A549 (cell line): Measurements from ENCODE around the gene GRIA1. TPM values are rescaled to one million over a fixed set of nuclear protein-coding genes. Genes with fewer than 3 reads are reported as not detected.

Experiments
- ATAC-seq, 2 experiments: fragments of 200-7000 bp in 1 of 2; fragments of >200 bp in 1 of 2; cut with Nextera tagmentation in 1 of 2; cut with Tn5 transposase in 1 of 2; 3 replicates each; pipeline versions ENCODE4 v1.8.0 to v1.9.1; 2018 to 2020; ENCODE audit warnings: mild to moderate bottlenecking in 1 of 2, moderate library complexity in 1 of 2
- CTCF ChIA-PET: fragments of 300-600 bp; sonication (Branson Sonifier 250); formaldehyde crosslinking; extraction: SDS; loops from one replicate; lab custom pipeline; 2021; ENCODE audit warnings: antibody characterized with exemption, inconsistent platforms; lab: Yijun Ruan, JAX
- POLR2A ChIA-PET: fragments of 350-600 bp; formaldehyde crosslinking; extraction: SDS; loops from one replicate; lab custom pipeline; 2021; ENCODE audit warnings: antibody characterized with exemption, inconsistent platforms; lab: Yijun Ruan, JAX
- DNase-seq, 2 experiments: peaks; one replicate each; pipeline versions ENCODE4 v3.0.0 to v3.0.0-alpha.2; 2011 to 2016; ENCODE audit warnings: low read depth in 1 of 2, low spot score in 1 of 2
- FAIRE-seq: peaks from 2 replicates; lab custom pipeline; 2011; peaks lifted over from hg19 to GRCh38; lab: Jason Lieb, UNC
- H3K27ac ChIP-seq, 2 experiments: fragments of >200 bp; sonication (Bioruptor Twin); formaldehyde crosslinking; 3 replicates each; pipeline ENCODE4 v1.5.1; 2016 to 2017
- H3K4me1 ChIP-seq: fragments of >200 bp; sonication (Bioruptor Twin); formaldehyde crosslinking; 3 replicates; pipeline ENCODE4 v1.6.1; 2016
- H3K4me2 ChIP-seq: fragments of >200 bp; sonication (Bioruptor Twin); formaldehyde crosslinking; 3 replicates; pipeline ENCODE4 v1.6.1; 2016
- H3K4me3 ChIP-seq: fragments of >200 bp; sonication (Bioruptor Twin); formaldehyde crosslinking; 3 replicates; pipeline ENCODE4 v1.5.1; 2016
- H3K9me3 ChIP-seq: fragments of >200 bp; sonication (Bioruptor Twin); formaldehyde crosslinking; 3 replicates; pipeline ENCODE4 v1.6.1; 2016
- ATOH8 ChIP-seq: fragments of 250-450 bp; sonication (Bioruptor Pico); IDR thresholded peaks from 2 replicates; pipeline ENCODE4 v1.5.0; 2020; ENCODE audit warnings: low read depth, mild to moderate bottlenecking, moderate library complexity
- BHLHE40 ChIP-seq: IDR thresholded peaks from 2 replicates; pipeline ENCODE4 v1.6.1; 2012; ENCODE audit warnings: low read depth, low read length, inconsistent platforms
- CHD2 ChIP-seq: fragments of 150-350 bp; IDR thresholded peaks from 2 replicates; pipeline ENCODE4 v1.6.1; 2014; ENCODE audit warnings: low read length; ENCODE audit not compliant: partially characterized antibody
- CHD4 ChIP-seq: fragments of 200-600 bp; sonication (generic); IDR thresholded peaks from 2 replicates; pipeline ENCODE4 v1.6.1; 2016; ENCODE audit warnings: antibody characterized with exemption, mild to moderate bottlenecking, borderline replicate concordance
- CTCF ChIP-seq: fragments of >200 bp; sonication (Bioruptor Twin); formaldehyde crosslinking; IDR thresholded peaks from 3 replicates; pipeline ENCODE4 v1.5.1; 2016
- EHMT2 ChIP-seq: fragments of 200-600 bp; sonication (generic); IDR thresholded peaks from 2 replicates; pipeline ENCODE4 v1.6.1; 2016; ENCODE audit warnings: antibody characterized with exemption, low read depth, mild to moderate bottlenecking, moderate library complexity
- EP300 ChIP-seq, 2 experiments: fragments of >200 bp; sonication (Bioruptor Twin); formaldehyde crosslinking; IDR thresholded peaks; 2 replicates in 1 of 2; 3 replicates in 1 of 2; pipeline ENCODE4 v1.6.1; 2016 to 2017
- FOSL2 ChIP-seq, 2 experiments: fragments of 450-650 bp in 1 of 2; fragments of >200 bp in 1 of 2; sonication (Bioruptor Twin) in 1 of 2; formaldehyde crosslinking; IDR thresholded peaks; 2 replicates each; pipeline versions ENCODE4 v1.5.0 to v1.6.1; 2016 to 2020; ENCODE audit warnings: mild to moderate bottlenecking in 1 of 2, moderate library complexity in 1 of 2
- GATA3 ChIP-seq: IDR thresholded peaks from 2 replicates; pipeline ENCODE4 v1.6.1; 2012; ENCODE audit warnings: borderline replicate concordance
- HES2 ChIP-seq: fragments of >200 bp; sonication (Bioruptor Twin); formaldehyde crosslinking; IDR thresholded peaks from 2 replicates; pipeline ENCODE4 v1.6.1; 2016
- HOXB13 ChIP-seq: fragments of 250-450 bp; sonication (Bioruptor Pico); IDR thresholded peaks from 2 replicates; pipeline ENCODE4 v1.5.0; 2020; ENCODE audit warnings: low read depth, mild to moderate bottlenecking, moderate library complexity
- MAFK ChIP-seq: fragments of 450-650 bp; IDR thresholded peaks from 2 replicates; pipeline ENCODE4 v1.6.1; 2014; ENCODE audit not compliant: partially characterized antibody
- MAZ ChIP-seq: fragments of 150-350 bp; IDR thresholded peaks from 2 replicates; pipeline ENCODE4 v1.6.1; 2014; ENCODE audit warnings: antibody characterized with exemption, low read depth, low read length, borderline replicate concordance
- MYC ChIP-seq: IDR thresholded peaks from 2 replicates; pipeline ENCODE4 v1.6.1; 2012; ENCODE audit warnings: mild to moderate bottlenecking, inconsistent platforms, low read length, improper control_type of control experiment, borderline replicate concordance
- PHF8 ChIP-seq: fragments of 200-600 bp; sonication (generic); IDR thresholded peaks from 2 replicates; pipeline ENCODE4 v1.6.1; 2016; ENCODE audit warnings: low read depth, mild to moderate bottlenecking, antibody characterized with exemption, moderate library complexity, borderline replicate concordance
- RAD21 ChIP-seq, 2 experiments: fragments of >200 bp in 1 of 2; sonication (Bioruptor Twin) in 1 of 2; formaldehyde crosslinking in 1 of 2; IDR thresholded peaks in 1 of 2; conservative IDR thresholded peaks in 1 of 2; 2 replicates in 1 of 2; 3 replicates in 1 of 2; pipeline ENCODE4 v1.6.1; 2012 to 2018; ENCODE audit warnings: inconsistent platforms in 1 of 2
- RARB ChIP-seq: fragments of 250-450 bp; sonication (Bioruptor Pico); IDR thresholded peaks from 2 replicates; pipeline ENCODE4 v1.8.0; 2021; ENCODE audit warnings: mild to moderate bottlenecking, moderate library complexity
- RFX5 ChIP-seq: fragments of 450-650 bp; IDR thresholded peaks from 2 replicates; pipeline ENCODE4 v1.7.1; 2014; ENCODE audit warnings: antibody characterized with exemption, mild to moderate bottlenecking, moderate library complexity
- SREBF2 ChIP-seq: fragments of 450-650 bp; IDR thresholded peaks from 2 replicates; pipeline ENCODE4 v1.6.1; 2014; ENCODE audit warnings: mild to moderate bottlenecking, moderate library complexity
- TP53 ChIP-seq: fragments of 250-450 bp; sonication (Bioruptor Pico); IDR thresholded peaks from 2 replicates; pipeline ENCODE4 v1.5.0; 2021; ENCODE audit warnings: mild to moderate bottlenecking, moderate library complexity
- ZFP36 ChIP-seq: fragments of 450-650 bp; IDR thresholded peaks from 2 replicates; pipeline ENCODE4 v1.6.1; 2014; ENCODE audit warnings: borderline replicate concordance; ENCODE audit not compliant: partially characterized antibody
- ZNF302 ChIP-seq: fragments of 250-450 bp; sonication (Bioruptor Pico); IDR thresholded peaks from 2 replicates; pipeline ENCODE4 v1.9.0; 2021; ENCODE audit warnings: inconsistent platforms, mild to moderate bottlenecking, moderate library complexity
- WGBS: methylation state at CpG from one replicate; pipeline ENCODE4 v1.1.6; 2017; ENCODE audit errors: missing lambda C conversion rate; 5-methylcytosine and 5-hydroxymethylcytosine counted together
- polyA plus RNA-seq, 4 experiments: library from polyadenylated mRNA; depleted of rRNA in 3 of 4; stranded (reverse); fragments of >200 nt; fragmentation: RNase III in 1 of 4; extraction: RNeasy Plus Mini Kit Qiagen cat#74134 plus additional on column Dnase treatment in 1 of 4; gene quantifications; 2 replicates in 3 of 4; 3 replicates in 1 of 4; pipeline ENCODE4 v1.2.3, GENCODE V29; 2011 to 2017
- TF ChIP-seq, protein P1 (sequence below): fragments of >200 bp; sonication (Bioruptor Twin); formaldehyde crosslinking; IDR thresholded peaks from 3 replicates; pipeline ENCODE4 v1.6.1; 2016
- TF ChIP-seq, protein P2 (sequence below): fragments of 150-350 bp; IDR thresholded peaks from 2 replicates; pipeline ENCODE4 v1.6.1; 2014; ENCODE audit warnings: low read depth, mild to moderate bottlenecking, low read length
- TF ChIP-seq, protein P3 (sequence below): fragments of 250-450 bp; sonication (Bioruptor Pico); IDR thresholded peaks from 2 replicates; pipeline ENCODE4 v1.5.0; 2021; ENCODE audit warnings: mild to moderate bottlenecking, moderate library complexity, borderline replicate concordance

GRIA1 gene
- polyA plus RNA-seq, 2 of the 4 experiments (the other 2 are of a cell fraction), result not detected

DNA sequence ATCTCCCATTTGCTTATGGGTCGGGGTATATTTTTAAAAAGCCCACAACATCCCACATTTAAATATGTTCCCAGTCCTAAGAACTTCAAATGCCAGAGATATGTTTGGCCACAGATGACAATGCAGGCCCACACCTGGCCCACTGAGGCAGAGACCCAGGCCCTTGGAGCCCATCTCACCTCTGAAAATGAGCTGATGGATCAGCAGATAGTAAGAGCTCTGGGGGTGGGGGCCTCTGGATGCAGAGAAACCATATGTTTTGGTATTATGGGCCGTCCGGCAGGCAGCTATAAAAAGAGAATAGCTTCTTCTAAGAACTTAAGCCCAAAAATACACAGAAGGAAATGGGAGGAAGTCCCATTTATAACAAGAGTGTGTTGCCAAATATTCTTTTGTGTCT is 256.0 kb downstream of the GRIA1 start (continued):
- TF ChIP-seq EHMT2, result no peak
- no peak for TF ChIP-seq HOXB13 (CRISPR knock-in tag)
- TF ChIP-seq ATOH8, result no peak
- no peak for TF ChIP-seq ZFP36

- H3K4me1 ChIP-seq, result no peaks in the 10 kb centered on the region
- no peak overlapping the region for H3K4me2 ChIP-seq
- FAIRE-seq, result no peak
- H3K4me3 ChIP-seq, result no peak overlapping the region
- 38% methylated on average over 2 of the region's 2 CpGs for WGBS
- no peak overlapping the region for H3K27ac ChIP-seq
- no peak for ATAC-seq
- H3K9me3 ChIP-seq, result no peaks in the 10 kb centered on the region
- DNase-seq, result no peak
- CTCF ChIA-PET, result no interaction called here
- no peak for TF ChIP-seq PHF8
- TF ChIP-seq ZNF302 (CRISPR knock-in tag), result no peak
- no peak for TF ChIP-seq SREBF2
- TF ChIP-seq RAD21 (conservative IDR thresholded peaks at IDR 0.05 in 1 of 2, IDR thresholded peaks at IDR 0.05 in 1 of 2), result no peak
- TF ChIP-seq MAFK, result no peak
- TF ChIP-seq MYC, result no peak
- TF ChIP-seq, protein P1, sequence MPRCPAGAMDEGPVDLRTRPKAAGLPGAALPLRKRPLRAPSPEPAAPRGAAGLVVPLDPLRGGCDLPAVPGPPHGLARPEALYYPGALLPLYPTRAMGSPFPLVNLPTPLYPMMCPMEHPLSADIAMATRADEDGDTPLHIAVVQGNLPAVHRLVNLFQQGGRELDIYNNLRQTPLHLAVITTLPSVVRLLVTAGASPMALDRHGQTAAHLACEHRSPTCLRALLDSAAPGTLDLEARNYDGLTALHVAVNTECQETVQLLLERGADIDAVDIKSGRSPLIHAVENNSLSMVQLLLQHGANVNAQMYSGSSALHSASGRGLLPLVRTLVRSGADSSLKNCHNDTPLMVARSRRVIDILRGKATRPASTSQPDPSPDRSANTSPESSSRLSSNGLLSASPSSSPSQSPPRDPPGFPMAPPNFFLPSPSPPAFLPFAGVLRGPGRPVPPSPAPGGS, result no peak
- POLR2A ChIA-PET, result no interaction called here
Measured at GRCh38 chr5:153748823-153749222, 258.4 kb downstream of the GRIA1 start.

GRCh38 chr5:153749960-153750359 is 259.5 kb downstream of the GRIA1 start:
- TF ChIP-seq EP300 (IDR thresholded peaks at IDR 0.05), result no peak
- TF ChIP-seq BHLHE40, result no peak
- TF ChIP-seq, protein P2, sequence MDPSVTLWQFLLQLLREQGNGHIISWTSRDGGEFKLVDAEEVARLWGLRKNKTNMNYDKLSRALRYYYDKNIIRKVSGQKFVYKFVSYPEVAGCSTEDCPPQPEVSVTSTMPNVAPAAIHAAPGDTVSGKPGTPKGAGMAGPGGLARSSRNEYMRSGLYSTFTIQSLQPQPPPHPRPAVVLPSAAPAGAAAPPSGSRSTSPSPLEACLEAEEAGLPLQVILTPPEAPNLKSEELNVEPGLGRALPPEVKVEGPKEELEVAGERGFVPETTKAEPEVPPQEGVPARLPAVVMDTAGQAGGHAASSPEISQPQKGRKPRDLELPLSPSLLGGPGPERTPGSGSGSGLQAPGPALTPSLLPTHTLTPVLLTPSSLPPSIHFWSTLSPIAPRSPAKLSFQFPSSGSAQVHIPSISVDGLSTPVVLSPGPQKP, result no peak
- TF ChIP-seq FOSL2 (IDR thresholded peaks at IDR 0.05), result no peak
- no peak for TF ChIP-seq FOSL2 (CRISPR knock-in tag; IDR thresholded peaks at IDR 0.05)
- TF ChIP-seq EHMT2, result no peak
- no peak for TF ChIP-seq MAFK
- no peak for TF ChIP-seq GATA3
- no peak for DNase-seq
- FAIRE-seq, result no peak
- no peak overlapping the region for H3K4me3 ChIP-seq
- no peaks in the 10 kb centered on the region for H3K9me3 ChIP-seq
- H3K4me1 ChIP-seq, result no peaks in the 10 kb centered on the region
- POLR2A ChIA-PET, result no interaction called here
- CTCF ChIA-PET, result interaction anchor here (0.6 to 1.1 kb wide), 2 partner anchors 11 to 1289 kb away, joined by 3 read pairs; no protein-coding TSS in a partner anchor
- no peak for ATAC-seq
- WGBS, result 11% methylated on average over 4 of the region's 4 CpGs
- no peak overlapping the region for H3K27ac ChIP-seq
- H3K4me2 ChIP-seq, result no peak overlapping the region

- WGBS, result 35% methylated on average over 3 of the region's 3 CpGs
- Histone ChIP-seq H3K4me1 (no peaks in the 10 kb centered on the region), H3K9me3 (no peaks in the 10 kb centered on the region), H3K27ac (no peak overlapping the region), H3K4me3 (no peak overlapping the region), H3K4me2 (no peak overlapping the region)
- ATAC-seq, result no peak
- CTCF ChIA-PET, result no interaction called here
- POLR2A ChIA-PET, result no interaction called here
- no peak for DNase-seq
- FAIRE-seq, result no peak
- no peak for TF ChIP-seq RARB (CRISPR knock-in tag)
- TF ChIP-seq MAZ, result no peak
- TF ChIP-seq HOXB13 (CRISPR knock-in tag), result no peak
- no peak for TF ChIP-seq ZFP36
- no peak for TF ChIP-seq HES2
- no peak for TF ChIP-seq CTCF
- TF ChIP-seq, protein P3, sequence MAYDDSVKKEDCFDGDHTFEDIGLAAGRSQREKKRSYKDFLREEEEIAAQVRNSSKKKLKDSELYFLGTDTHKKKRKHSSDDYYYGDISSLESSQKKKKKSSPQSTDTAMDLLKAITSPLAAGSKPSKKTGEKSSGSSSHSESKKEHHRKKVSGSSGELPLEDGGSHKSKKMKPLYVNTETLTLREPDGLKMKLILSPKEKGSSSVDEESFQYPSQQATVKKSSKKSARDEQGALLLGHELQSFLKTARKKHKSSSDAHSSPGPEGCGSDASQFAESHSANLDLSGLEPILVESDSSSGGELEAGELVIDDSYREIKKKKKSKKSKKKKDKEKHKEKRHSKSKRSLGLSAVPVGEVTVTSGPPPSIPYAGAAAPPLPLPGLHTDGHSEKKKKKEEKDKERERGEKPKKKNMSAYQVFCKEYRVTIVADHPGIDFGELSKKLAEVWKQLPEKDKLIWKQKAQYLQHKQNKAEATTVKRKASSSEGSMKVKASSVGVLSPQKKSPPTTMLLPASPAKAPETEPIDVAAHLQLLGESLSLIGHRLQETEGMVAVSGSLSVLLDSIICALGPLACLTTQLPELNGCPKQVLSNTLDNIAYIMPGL (CRISPR knock-in tag), result no peak
- no peak for TF ChIP-seq CHD4
- no peak for TF ChIP-seq EP300 (IDR thresholded peaks at IDR 0.05)
- TF ChIP-seq TP53 (CRISPR knock-in tag), result no peak
- TF ChIP-seq RFX5, result no peak
- TF ChIP-seq CHD2, result no peak
Measured at GRCh38 chr5:153751251-153751650, 260.8 kb downstream of the GRIA1 start.
